GM19372 (cell line): Measurements from ENCODE around the gene ZNF335.
A peak's percentile ranks its signal among the peaks of the same experiment; 100 is the strongest.
"Not testable (repeated sequence)": the region's sequence is repeated elsewhere in the genome, so short reads cannot be mapped to it uniquely, and the experiment has no call there.

Experiments used
- ATAC-seq: cut with Tn5 transposase; IDR thresholded peaks from one replicate; pipeline ENCODE4 v1.9.1; 2021; ENCODE audit warnings: mild to moderate bottlenecking, low read depth, moderate library complexity; ENCODE audit not compliant: unreplicated experiment

ZNF335 gene

DNA sequence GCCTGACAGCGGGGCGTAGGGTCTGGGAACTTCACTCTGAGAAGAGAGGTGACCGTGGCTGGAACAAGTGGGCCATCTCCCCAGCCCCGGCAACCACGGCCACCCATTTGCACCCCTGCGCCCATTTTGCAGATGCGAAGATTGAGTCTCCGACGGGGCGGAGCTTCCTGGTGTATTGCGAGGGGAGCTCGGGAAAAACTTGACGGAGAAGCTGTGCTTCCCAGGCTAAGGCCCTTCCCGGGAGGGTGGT lies 653 bp downstream of the ZNF335 start:
- peak; percentile 4 for ATAC-seq

DNA sequence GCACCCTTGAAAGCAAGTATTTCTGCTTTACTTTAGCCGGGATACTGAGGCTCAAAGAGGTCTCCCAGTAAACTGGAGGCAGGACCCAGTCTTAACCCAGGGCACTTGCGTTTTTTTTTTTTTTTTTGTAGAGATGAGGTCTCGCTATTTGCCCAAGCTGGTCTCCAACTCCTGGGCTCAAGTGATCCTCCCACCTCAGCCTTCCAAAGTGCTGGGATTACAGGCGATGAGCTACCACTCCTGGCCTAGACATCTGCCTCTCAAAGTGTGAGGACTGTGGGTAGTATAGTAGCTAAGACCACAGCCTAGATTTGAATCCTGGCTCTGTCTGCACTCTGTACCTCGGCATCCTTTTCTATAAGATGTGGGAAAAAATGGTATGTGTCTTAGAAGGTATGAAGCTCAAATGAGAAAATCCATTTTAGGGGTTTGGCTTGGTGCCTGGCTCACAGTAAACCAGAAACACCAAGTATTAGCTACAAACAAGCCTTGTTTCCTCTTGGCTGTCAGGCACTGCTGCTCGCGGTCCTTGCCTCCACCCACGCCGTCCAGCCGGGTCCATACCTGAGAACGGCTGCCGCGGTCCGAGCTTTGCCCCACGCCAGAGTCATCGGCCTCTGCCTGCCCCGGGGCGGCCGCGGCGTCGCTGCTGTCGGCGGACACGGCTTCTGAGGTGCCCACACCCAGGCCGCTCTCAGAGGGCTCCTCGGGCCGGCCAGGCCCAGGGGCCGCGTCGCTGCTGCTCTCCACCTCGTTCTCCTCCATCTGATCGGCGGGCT lies 1.2 kb downstream of the ZNF335 start:
- peak; percentile 4 for ATAC-seq

DNA sequence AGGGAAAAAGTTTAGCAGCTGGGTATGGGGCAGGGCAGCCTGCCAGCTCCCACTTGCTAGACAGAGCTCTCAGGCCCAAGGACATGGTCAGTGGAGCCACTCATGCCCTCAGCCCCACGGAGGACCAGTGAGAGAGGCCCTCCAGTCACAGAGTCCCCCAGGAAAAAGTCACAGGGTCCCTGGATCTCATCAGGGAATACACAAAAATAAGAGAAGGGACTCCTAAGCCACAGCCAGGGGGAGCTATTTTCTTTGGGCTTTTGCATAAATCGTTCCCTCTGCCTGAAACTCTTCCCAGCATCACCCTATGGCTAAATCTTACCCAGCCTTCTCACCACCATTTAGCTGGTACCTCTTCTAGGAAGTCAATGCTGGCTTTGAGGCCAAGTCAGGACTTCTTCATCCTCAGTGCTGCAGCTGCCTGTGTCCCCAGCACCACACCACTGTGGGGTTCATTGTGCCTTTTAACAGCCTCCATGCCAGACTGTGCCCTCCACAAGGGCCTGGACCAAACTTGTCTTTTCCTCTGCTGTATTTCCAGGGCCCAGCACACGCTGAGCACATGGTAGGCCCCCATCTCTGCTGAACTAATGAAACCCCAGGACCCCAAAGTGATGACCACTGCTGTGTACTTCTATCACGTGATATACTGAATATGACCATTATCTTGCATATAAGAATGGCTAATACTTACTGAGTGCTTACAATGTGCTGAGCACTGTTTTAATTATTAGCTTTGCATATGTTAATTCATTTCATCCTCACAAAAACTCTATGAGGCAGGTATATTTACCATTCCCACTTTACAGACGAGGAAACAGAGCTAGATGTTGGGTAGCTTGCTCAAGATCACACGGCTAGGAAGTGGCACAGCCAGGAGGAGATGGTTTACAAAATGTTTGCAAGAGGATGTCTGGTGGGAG lies 2.0 kb downstream of the ZNF335 start:
- ATAC-seq, result no peak

DNA sequence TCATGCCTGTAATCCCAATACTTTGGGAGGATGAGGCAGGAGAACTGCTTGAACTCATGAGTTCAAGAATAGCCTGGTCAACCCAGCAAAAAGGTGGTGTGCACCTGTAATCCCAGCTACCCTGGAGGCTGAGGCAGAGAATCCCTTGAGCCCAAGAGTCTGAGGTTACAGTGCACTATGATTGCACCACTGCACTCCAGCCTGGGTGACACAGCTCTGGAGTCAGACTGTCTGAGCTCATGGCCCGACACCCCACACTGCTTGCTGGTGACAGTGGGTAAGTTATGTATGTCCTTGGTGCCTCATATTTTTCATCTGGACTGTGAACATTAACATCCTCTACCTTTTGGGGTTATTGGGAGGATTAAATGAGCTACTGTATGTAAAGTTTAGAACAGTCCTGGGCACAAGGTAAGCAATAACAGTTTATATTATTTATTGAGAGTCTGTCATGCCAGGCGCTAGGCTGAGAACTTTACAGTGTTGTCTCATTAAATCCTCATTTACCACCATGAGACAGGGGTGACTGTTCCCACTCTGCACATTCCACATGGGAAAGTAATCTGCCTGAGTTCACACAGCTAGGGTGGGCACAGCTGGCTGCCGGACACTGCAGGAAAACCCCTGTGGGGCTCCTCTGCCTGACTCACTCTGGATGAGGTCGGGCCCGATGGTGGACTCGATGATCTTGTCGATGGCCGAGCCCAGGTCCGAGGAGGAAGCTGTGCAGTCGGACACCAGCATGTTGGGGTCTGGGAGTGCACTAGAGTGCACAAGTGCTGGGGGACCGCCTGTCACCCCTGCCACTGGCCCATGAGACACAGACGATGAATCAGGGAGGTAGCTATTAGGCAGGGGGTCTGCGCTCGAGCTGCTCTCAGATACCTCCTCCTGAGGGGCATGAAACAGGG lies 2.9 kb downstream of the ZNF335 start:
- ATAC-seq, result no peak

DNA sequence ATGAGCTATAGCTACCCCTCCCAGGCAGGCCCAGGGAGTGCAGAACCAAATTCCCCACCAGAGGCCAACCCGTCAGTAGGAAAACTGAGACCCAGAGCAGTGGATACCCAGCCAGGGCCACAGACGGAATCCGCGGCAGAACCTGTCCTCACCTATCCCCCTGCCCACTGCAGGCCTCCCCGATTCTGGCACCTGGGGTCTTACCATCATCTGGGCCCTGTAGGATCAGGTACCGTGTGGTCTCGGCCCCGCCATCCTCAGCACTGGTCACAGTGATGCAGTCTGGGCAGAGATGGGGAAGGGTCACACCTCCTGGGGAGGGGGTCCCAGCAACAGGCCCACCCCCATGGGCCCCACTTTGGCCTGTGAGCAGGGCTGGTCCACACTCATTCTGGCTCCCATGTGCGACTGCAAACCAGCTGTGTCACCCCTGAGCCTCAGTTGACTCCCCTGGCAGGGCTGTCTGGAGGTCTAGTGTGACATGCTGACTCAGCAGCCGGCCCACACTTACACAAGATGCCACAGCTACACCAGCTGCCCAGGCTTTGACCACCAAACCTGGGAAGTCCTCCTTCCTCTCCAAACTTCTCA lies 3.8 kb downstream of the ZNF335 start:
- no peak for ATAC-seq

DNA sequence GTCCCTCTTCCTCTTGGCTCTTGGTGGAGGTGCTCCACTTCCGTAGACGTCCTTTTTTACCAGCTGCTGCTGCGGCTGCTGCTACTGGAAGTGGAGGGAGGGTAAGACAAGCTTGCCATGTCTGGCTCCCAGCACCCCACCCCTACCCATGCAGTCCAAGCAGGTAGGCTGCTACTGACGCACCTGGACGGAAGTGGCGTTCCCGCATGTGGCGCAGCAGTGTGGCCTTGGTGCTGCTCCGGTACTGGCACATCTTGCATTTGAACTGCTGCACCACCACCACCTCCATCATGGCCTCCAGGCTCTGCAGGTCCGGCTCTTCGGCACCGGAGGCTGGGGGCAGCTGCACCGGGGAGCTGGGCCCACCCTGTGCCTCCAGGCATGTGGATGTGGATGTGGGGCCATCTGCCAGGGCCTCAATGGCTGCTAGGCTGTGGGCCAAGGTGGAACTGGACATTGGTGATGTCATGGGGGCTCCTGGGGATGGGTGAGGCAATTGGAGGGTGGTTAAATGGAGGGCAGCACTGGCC lies 4.4 kb downstream of the ZNF335 start:
- no peak for ATAC-seq

DNA sequence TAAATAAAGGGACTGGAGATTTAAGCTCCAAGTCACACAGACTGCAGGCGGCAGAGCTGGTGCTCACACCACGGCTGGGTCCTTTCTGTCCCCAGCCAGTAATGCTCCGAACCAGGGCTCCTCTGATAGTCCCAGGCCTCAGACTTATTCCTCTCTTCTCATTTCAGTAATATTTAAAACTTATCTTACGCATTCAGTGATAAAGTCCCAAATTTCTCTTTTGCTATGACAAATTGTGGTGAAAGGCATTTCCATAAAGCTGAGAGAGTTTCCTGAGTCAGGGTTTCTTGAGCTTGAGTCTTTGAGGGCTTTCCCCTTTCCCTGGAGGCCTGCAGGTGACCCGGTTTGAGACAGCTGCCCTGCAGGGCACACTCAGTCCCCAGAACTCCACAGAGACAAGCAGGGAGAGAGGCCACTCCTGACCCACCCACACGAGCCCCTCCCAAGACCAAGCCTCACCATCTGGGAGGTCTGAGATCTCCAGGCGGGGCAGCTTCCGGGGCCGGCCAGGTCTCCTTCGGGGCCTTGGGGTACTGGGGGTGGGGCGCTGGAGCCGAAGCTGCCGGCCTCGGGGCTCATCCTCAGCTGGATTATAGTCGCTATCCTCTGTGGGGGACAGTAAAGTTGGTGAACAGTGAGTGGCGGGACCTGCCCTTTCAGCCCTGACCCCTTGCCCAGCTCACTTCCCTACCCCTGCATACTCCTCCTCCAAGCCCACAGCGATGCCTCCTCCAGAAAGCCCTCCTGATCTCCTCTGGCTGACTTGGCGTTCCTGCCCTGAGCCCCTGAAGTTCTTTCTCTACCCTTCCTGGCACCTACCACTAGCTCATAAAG lies 6.6 kb downstream of the ZNF335 start:
- no peak for ATAC-seq

DNA sequence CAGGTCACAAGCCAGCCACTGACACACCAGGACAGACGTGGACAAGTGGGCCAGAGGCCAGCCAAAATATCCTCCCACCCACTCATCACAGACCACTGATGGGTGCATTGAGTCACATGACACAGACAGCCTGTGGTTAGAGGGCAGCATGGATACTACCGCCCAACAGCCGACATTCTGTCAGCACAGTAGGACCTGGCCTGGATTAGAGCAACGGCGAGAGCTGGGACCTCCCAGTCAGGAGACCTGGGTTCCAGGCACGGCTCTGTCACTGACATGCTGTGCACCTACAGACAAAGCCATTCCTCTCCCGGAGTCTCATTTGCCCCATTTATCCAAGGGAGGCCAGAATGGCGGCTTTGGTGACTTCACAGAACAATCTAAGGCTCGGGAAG lies 8.0 kb downstream of the ZNF335 start:
- ATAC-seq, result no peak

DNA sequence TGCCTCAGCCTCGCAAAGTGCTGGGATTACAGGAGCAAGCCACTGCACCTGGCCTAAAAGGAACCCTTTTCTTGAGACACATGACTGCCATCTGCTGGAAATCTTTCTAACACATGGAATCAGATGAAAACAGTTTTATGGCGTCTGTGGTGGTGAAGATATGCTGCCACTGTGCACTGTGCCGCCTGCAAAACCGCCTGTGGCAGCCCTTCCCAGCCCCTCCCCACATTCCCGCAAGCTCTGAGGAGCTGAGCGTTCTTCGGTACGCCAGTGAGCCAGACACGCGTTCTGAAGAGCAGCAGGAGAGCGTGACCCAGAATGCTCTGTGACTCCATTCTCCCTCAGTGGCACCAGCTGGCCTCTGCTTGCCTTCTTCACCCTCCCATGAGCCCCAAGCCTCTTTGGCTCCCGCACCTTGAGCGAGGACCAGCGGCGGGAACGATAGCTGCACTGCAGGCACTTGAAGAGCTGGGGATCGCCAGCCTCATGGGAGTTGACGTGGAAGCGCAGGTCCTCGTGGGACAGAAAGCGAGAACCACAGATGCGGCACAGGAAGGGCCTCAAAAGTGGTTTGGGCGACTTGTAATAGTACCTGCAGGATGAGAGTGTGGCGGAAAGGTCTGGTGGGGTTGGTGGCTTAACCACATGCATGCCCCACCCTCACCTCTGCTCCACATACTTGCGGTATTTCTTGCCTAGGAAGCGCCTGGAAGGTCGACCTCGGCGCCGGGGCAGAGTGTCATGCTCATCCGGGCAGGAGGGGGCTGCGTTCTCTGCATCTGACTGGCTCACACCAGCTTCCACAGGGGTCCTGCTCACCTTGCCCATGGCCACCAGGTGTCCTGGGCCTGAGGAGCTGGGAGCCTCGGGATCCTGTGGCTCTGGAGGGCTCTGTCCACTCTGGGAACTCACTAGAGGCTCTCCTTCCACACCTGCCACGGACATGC lies 8.7 kb downstream of the ZNF335 start:
- no peak for ATAC-seq

DNA sequence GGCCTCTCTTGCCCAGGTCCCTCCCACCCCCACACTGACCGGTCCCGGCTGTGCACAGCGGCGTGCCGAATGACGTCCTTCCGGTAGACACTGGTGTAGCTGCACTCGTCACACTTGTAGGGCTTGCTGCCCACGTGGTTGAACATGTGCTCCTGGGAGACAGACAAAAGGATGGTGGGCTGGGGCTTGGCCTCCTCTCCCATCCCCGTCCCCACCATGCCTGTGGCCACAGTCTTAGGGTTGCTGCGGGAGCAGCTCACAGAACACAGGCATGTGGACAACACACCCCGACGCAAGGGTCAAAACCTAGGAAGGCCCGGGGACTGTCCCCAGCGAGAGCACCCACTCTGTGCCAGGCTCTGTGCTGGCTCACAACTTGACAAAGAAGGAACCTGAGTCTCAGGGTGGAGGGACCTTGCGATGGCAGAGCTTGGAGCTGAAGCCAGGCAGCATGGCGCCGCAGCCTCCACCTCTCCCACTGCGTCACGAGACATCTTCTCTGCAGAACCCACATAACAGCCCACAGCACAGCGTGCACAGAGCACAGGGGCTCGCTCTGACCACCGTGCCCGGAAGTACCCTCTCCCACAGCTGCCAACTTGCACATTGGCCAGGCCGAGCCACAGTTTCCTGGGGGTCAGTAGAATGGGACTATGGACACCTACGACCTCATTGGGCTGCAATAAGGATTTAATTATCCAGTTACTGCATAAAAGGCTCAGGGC lies 9.8 kb downstream of the ZNF335 start:
- ATAC-seq, result no peak

DNA sequence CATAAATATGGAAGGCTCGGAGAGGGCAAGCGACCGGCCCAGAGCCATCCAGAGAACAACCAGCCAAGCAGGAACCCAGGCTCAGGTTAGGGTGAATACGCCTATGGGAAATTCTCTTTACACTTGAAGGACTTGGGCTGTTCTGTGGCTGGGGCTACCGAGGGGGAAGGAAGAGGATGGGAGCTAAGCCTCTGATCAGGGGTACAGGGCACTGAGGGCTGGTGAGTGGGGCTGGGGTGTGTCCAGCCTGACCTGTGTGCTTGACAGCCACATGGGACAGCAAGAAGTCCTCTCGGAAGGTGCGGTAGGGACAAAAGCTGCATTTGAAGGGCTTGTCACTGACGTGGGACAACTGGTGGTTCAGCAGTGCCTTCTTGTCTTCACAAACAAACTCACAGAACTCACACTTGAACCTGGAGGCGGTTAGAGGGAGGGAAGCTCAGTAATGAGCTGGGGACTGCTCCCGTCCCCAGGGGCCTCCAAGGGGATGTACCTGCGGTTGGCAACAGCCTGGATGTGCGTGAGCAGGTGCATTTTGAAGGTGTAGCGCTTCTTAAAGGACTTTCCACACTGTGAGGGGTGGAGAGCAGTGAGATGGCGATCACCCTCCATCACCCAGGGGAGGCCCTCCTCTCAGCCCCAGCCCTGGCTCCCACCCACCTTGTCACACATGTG lies 11.9 kb downstream of the ZNF335 start:
- no peak for ATAC-seq

DNA sequence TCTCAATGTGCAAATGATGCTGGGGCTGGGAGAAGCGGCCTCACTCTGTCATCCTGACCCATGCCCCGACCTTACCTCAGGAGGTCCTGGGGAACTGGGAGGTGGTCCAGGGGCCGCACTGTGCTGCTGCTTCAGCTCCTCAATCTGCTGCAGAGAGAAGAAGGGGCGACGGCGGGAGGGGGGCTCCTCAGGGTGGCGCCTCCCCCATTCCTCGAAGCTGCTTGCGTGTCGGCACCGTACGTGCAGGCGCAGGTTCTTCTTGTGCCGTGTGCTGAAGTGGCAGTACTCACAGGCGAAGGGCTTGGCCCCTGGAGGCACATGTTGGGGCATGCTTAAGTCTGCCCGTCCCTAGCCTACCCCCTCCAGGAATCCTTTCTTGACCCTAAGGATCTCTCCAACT lies 12.9 kb downstream of the ZNF335 start:
- no peak for ATAC-seq

DNA sequence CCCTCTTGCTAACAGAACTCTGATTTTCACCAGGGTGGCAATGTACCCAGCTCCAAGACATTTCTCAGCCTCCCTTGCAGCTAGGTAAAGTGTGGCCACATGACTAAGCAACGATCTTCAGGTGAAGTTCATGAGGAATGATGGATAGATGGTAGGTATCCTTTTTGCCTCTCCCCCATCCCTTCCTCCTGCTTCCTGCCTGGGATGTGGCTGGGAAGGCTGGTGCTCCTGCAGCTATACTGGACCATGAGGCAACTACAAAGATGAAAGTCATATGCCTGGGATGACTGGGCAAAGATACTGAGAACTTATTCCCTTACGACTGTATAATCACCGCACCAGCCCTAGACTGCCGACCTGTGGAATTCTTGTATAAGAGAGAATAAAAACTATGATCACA lies 13.4 kb downstream of the ZNF335 start:
- ATAC-seq, result no peak

DNA sequence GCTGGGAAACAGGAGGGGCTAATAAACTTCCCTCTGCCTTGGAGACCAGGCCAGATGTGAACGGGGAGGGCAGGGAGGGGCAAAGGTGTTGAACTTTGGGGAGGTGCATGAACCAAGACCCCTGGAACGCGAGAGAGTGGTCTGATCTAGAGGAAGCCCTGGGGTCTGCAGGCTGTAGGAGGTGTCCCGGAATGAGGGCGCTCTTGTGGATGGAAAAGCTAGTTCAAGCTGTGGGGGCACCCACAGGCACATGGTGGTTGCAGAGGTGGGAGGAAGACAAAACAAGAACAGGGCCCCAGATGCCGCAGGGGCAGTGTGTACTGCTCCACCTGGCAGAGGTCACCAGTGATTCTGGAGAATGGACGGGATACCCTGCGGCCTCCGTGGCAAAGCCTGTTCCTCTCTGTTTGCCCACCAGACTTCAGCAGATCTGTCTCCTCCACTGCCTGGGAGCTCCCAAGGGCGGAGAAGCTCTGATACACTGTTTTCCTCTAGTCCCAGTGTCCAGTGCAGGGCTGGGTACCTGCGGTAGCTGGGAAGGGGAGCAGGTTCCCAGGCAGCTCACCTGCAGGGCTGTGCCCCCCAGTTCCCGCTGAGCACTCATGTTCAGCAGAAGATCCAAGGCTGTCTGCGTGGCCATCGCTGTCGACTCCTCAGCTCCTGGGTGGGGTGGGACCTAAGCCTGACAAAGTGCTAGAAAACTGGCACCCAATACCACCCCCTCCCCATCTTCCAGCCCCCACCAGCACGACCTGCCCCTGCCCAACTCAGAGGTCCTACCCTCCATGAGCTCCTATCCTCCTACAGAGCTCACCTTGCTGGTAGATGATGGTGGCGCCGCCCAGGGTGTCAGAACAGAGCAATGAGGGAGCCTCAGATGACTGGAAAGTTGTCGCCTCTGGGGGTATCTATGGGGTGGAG lies 14.7 kb downstream of the ZNF335 start:
- ATAC-seq, result no peak

DNA sequence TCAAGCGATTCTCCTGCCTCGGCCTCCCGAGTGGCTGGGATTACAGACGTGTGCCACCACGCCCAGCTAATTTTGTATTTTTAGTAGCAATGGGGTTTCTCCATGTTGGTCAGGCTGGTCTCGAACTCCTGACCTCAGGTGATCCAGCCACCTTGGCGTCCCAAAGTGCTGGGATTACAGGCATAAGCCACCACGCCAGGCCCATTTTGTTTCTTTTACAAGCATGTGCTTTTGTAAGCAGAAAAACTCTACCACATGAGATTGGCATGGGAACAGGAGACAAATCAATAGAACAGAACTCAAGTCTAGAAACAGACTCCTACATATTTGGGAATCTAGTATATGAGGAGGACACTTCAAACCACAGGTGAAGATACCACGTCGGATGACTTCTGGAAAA lies 15.7 kb downstream of the ZNF335 start:
- not testable (repeated sequence) for ATAC-seq

DNA sequence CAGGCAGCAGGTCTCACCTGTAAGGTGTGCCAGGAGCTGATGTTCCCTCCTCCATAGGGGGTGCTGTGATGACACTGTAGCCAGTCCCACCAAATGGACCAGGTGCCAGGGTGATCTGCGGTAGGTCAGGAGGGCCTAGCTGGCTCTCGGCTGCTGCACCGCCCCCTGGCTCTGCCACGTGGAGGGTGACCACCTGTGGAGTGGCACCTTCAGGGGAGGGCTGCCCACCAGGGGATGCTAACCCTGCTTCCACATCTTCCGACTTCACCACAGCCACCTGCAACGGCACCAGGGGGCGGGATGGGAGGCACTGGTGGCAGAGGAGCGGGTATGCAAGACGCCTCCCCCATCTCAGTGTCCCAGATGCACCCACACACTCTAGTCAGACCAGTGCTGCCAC lies 18.3 kb downstream of the ZNF335 start:
- ATAC-seq, result no peak
